HG03575 (cell line): Measurements from ENCODE around the gene CDC37.

Source experiments
- ATAC-seq: cut with Tn5 transposase; IDR thresholded peaks from one replicate; pipeline ENCODE4 v1.9.1; 2021; ENCODE audit not compliant: unreplicated experiment, insufficient number of reproducible peaks, low FRiP score; ENCODE audit errors: extremely low read depth

Gene CDC37

GRCh38 chr19:10403137-10404021 is at the start of gene CDC37:
Gene CDC37 (minus strand): TSS chr19:10403542. CDS start chr19:10403479, 63 bp downstream.
- no peak for ATAC-seq

- no peak for ATAC-seq
Measured at GRCh38 chr19:10450853-10451609, 47.7 kb upstream of the CDC37 start.

GRCh38 chr19:10450191-10450852 is 47.0 kb upstream of the CDC37 start:
- ATAC-seq: no peak

GRCh38 chr19:10449037-10449436 is 45.7 kb upstream of the CDC37 start:
- no peak for ATAC-seq

GRCh38 chr19:10442698-10443097 is 39.4 kb upstream of the CDC37 start:
- no peak for ATAC-seq

GRCh38 chr19:10439588-10439987 is 36.2 kb upstream of the CDC37 start:
- no peak for ATAC-seq

- ATAC-seq: no peak
Measured at GRCh38 chr19:10433131-10433536, 29.8 kb upstream of the CDC37 start.

GRCh38 chr19:10432736-10433130 is 29.4 kb upstream of the CDC37 start:
- ATAC-seq: no peak

- no peak for ATAC-seq
Measured at GRCh38 chr19:10431943-10432735, 28.8 kb upstream of the CDC37 start.

GRCh38 chr19:10431254-10431942 is 28.1 kb upstream of the CDC37 start:
- ATAC-seq: no peak

- ATAC-seq: no peak
Measured at GRCh38 chr19:10430505-10431253, 27.3 kb upstream of the CDC37 start.

- no peak for ATAC-seq
Measured at GRCh38 chr19:10428996-10429381, 25.6 kb upstream of the CDC37 start.

GRCh38 chr19:10427169-10427568 is 23.8 kb upstream of the CDC37 start:
- ATAC-seq: no peak

GRCh38 chr19:10424011-10424637 is 20.8 kb upstream of the CDC37 start:
- ATAC-seq: no peak

- ATAC-seq: no peak
Measured at GRCh38 chr19:10422846-10423245, 19.5 kb upstream of the CDC37 start.

- no peak for ATAC-seq
Measured at GRCh38 chr19:10422046-10422461, 18.7 kb upstream of the CDC37 start.
